Measurements from ENCODE around the gene ZNF750.

ZNF750 gene

DNA sequence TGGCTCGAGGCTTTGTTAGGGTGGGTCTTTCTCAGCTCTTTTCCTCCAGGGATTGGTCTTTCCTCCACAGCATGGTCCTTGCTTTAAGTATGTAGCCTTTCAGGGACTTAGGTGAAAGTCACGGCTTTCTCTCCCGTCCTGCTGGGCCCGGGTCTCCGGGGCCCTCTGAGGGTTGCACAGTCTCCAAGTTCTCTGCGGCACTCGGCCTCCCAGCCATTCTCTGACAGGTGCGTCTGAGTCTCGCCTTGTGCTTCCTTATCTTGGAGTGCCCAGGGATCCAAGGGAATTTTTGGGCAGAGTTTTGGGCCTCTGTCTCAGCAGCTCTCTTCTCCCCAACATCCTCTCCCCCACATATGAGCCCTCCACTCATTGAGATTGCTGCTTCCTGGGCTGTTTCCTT lies 36.6 kb downstream of the ZNF750 start:
- TF ChIP-seq GATA1 (IDR thresholded peaks at IDR 0.05; ENCODE audit: low read depth, low read length) (no peak), POLR2A (IDR thresholded peaks at IDR 0.05; ENCODE audit: low read length) (no peak)
- DNase-seq, result no peak

DNA sequence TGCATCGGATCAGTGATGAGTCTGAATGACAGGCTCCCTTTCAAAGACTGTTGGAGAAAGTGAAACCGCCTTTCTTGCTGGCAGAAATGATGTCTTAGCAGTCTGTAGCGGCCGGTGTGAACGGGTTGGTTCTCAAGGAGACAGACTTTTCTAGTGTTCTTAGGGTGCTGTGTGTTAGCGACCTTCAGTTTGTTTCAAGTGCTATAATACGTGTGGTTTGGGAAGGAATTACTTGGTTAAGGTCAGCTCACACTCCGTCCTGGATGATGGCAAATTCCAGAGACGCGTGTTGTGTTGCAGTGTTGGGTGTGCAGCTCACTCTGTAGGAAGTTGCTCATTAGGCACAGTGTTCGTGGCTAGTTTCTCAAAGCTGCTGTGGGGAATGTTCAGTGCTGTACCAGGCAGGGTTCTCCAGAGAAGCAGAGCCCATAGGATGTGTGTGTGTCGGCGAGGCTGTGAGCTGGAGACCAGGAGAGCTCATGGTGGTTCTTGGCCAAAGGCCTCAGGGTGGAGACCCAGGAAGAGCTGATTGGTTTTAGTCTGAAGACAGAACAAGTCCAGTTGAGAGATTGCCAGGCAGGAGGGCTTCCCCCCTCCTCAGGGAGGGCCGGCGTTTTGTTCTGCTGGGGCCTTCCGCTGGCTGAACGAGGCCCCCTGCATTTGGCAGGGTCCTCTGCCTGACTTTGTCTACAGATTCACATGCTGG lies 37.6 kb downstream of the ZNF750 start:
- DNase-seq, result no peak
- TF ChIP-seq GATA1 (IDR thresholded peaks at IDR 0.05; ENCODE audit: low read depth, low read length) (no peak), POLR2A (IDR thresholded peaks at IDR 0.05; ENCODE audit: low read length) (no peak)

- no peak for DNase-seq
- TF ChIP-seq POLR2A (IDR thresholded peaks at IDR 0.05; ENCODE audit: low read length) (no peak), GATA1 (IDR thresholded peaks at IDR 0.05; ENCODE audit: low read depth, low read length) (no peak)
Measured at GRCh38 chr17:82801377-82801970, 38.3 kb downstream of the ZNF750 start.

DNA sequence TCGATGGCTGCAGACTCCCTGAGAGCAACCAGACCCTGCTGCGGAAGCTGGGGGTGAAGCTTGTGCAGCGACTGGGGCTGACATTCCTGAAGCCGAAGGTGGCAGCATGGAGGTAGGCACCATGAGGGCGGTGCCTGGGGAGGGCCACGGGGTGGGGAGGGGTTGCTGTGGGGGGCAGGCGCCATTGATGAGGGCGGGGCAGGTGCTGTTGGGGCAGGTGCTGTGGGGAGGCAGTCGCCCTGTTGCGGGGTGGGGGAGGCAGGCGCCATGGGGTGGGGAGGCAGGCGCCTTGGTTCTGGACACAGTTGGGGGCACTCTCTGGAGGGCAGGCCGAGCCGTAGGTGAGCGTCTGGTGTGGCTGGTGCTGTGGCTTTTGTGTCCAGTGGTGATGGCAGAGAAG lies 38.9 kb downstream of the ZNF750 start:
- TF ChIP-seq GATA1 (IDR thresholded peaks at IDR 0.05; ENCODE audit: low read depth, low read length) (no peak), POLR2A (IDR thresholded peaks at IDR 0.05; ENCODE audit: low read length) (no peak)
- no peak for DNase-seq

GRCh38 chr17:82799591-82799990 lies 40.2 kb downstream of the ZNF750 start:
- no peak for TF ChIP-seq POLR2A (IDR thresholded peaks at IDR 0.05; ENCODE audit: low read length)
- TF ChIP-seq GATA1 (IDR thresholded peaks at IDR 0.05; ENCODE audit: low read depth, low read length), result no peak
- DNase-seq, result no peak

DNA sequence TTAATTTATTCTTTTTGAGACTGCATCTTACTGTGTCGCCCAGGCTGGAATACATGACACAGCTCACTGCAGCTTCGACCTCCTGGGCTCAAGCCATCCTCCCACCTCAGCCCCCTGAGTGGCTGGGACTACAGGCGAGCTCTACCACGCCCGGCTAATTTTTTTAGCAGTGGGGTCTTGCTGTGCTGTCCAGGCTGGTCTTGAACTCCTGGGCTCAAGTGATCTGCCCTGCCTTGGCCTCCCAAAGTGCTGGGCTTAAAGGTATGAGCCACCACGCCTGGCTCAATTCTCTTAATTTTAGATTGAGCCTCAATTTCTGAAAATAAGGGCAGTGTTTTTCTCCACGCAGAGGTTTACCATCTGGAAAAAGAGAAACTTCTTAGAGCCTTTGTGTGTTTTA lies 41.1 kb downstream of the ZNF750 start:
- no peak for TF ChIP-seq GATA1 (IDR thresholded peaks at IDR 0.05; ENCODE audit: low read depth, low read length)
- TF ChIP-seq POLR2A (IDR thresholded peaks at IDR 0.05; ENCODE audit: low read length), result no peak
- no peak for DNase-seq

DNA sequence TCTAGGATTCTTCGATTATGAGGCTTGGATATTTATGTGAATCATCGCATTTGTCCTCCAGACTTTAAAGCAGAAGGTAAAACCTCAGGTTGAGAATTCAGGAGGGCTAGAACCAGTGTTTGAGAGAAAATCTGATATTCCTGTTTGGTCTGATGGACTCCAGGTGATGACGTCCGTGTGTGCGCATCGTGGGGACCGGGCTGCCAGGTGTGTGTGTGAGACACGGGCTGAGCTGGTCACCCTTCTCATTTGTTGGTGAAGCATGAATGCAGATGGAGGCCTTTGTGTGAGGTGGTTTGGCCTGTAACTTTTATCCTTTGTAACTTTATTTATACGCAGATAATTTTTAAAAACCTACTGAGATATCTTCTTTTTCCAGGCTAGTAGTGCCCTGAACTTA lies 42.8 kb downstream of the ZNF750 start:
- DNase-seq, result no peak
- no peak for TF ChIP-seq GATA1 (IDR thresholded peaks at IDR 0.05; ENCODE audit: low read depth, low read length)

DNA sequence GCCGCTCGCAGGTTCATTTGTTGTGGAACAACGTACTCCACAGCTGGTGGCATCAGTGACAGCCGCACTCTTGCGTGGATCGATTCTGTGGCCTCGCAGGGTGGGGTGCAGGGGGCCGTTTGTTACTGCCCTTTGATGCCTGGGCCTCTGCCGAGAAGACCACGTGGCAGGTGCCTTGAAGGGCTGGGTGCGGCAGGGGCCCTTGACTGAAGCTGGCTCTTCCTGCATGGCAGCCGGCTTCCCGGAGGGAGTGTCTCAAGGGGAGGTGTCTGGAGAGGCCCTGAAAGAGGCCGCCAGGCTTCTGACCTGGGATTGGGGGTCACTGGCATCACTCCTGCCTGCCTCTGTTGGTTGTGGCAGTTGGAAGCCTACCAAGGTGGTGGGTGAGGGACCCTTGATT lies 44.2 kb downstream of the ZNF750 start:
- DNase-seq, result no peak
- TF ChIP-seq POLR2A (IDR thresholded peaks at IDR 0.05; ENCODE audit: low read length) (no peak), GATA1 (IDR thresholded peaks at IDR 0.05; ENCODE audit: low read depth, low read length) (no peak)

DNA sequence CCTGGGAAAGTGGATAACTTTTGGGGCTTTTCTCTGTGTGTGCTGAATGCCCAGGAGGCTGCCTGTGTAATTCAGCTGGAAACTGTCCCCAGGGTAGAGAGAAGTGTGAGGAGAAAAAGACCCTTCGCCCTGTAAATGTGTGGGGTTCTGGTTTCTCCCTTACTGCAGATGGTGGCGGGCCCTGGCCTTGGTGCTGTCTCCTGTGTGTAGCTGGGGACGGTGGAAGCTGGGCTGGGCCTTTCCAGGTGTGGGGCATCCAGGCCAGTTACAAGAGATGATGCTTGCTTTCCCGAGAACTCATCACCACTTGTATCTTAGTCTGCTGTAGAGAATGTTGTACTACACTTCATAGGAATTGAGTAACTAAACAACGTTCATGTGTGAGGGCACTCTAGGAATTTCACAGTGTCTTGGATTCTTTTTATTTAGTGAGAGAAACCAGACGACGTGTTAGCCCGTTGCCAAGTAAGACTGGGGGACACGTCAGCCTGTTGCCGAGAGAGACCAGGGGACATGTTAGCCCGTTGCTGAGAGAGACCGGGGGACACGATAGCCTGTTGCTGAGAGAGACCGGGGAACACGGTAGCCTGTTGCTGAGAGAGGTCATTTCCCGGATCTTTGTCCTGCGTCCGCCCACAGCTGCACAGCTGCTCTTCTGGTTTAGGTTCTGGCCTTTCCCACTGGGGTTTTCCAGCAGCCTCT lies 44.9 kb downstream of the ZNF750 start:
- DNase-seq, result no peak
- no peak for TF ChIP-seq POLR2A (IDR thresholded peaks at IDR 0.05; ENCODE audit: low read length)
- TF ChIP-seq GATA1 (IDR thresholded peaks at IDR 0.05; ENCODE audit: low read depth, low read length), result no peak

DNA sequence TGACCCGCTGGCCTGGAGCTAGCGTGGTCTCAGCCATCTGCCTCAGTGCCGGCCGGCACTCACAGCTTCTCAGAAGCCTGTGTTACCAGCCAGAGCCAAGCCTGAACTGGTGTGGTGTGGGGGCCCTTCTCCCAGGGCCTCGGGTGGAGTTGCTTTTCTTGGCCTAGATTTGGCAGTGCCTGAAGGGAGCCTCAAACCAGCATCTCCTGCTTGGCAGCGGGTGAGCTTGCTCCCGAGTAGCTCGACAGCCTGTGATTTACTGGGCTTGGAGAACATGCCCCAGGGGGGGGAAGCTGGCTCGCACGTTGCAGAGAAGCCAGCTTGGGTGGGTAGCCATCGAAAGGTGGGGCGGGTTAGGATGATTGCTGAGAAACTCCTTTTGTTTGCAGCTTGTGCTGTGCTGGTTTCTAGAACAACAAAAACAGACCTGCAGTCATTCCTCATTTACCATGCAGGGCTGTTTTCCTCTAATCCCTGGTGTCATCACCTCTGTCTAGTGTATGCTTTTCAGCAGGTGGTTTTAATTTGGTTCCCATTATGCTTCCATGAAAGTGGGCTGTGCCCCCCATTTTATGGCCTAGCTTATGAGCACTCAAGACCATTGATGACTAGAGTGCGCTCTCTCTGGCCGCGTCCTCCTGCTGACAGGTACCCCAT lies 45.7 kb downstream of the ZNF750 start:
- no peak for TF ChIP-seq POLR2A (IDR thresholded peaks at IDR 0.05; ENCODE audit: low read length)
- no peak for TF ChIP-seq GATA1 (IDR thresholded peaks at IDR 0.05; ENCODE audit: low read depth, low read length)
- no peak for DNase-seq

- no peak for DNase-seq
- no peak for TF ChIP-seq GATA1 (IDR thresholded peaks at IDR 0.05; ENCODE audit: low read depth, low read length)
- no peak for TF ChIP-seq POLR2A (IDR thresholded peaks at IDR 0.05; ENCODE audit: low read length)
Measured at GRCh38 chr17:82791532-82791931, 48.3 kb downstream of the ZNF750 start.

GRCh38 chr17:82790391-82790790 lies 49.4 kb downstream of the ZNF750 start:
- no peak for DNase-seq
- TF ChIP-seq POLR2A (IDR thresholded peaks at IDR 0.05; ENCODE audit: low read length) (no peak), GATA1 (IDR thresholded peaks at IDR 0.05; ENCODE audit: low read depth, low read length) (no peak)

DNA sequence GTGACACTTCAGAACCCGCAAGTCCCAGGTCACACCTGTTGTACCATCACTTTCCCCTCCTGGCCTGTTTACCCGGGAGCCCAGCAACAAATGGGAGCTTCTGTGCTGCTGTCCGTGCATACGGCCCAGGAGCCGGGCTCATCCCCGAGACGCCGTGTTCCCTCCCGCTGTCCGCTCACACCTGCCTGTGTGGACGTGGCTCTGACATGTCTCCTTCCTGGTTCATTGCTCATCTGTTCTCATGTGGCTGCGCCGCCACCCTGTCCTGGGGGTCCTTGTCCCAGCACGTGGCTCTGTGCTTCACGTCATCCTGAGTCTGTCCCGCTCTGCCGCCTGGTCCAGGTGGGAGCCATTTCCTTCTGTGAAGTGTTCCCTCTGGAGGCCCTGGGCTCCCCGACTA lies 50.0 kb downstream of the ZNF750 start:
- DNase-seq, result no peak
- no peak for TF ChIP-seq POLR2A (IDR thresholded peaks at IDR 0.05; ENCODE audit: low read length)
- no peak for TF ChIP-seq GATA1 (IDR thresholded peaks at IDR 0.05; ENCODE audit: low read depth, low read length)

- no peak for DNase-seq
- no peak for TF ChIP-seq POLR2A (IDR thresholded peaks at IDR 0.05; ENCODE audit: low read length)
Measured at GRCh38 chr17:82789051-82789592, 50.7 kb downstream of the ZNF750 start.
